GM23338 (cell line): ENCODE measurements around the gene TXNDC2. TPM values are rescaled to one million over a fixed set of nuclear protein-coding genes. Genes with fewer than 3 reads are reported as not detected.

Source experiments
- CREB1 ChIP-seq: fragments of 250-450 bp; sonication (Bioruptor Pico); IDR thresholded peaks from 2 replicates; pipeline ENCODE4 v1.5.0; 2020; ENCODE audit warnings: low read depth, mild to moderate bottlenecking, moderate library complexity
- EZH2 ChIP-seq: fragments of 200-600 bp; sonication (generic); IDR thresholded peaks from one replicate; pipeline ENCODE4 v1.8.0; 2017; ENCODE audit warnings: antibody characterized with exemption, mild to moderate bottlenecking, low read depth; ENCODE audit not compliant: unreplicated experiment
- EZH2phosphoT487 ChIP-seq: fragments of 200-600 bp; sonication (generic); IDR thresholded peaks from one replicate; pipeline ENCODE4 v1.8.1; 2018; ENCODE audit warnings: antibody characterized with exemption; ENCODE audit not compliant: unreplicated experiment
- NANOG ChIP-seq: IDR thresholded peaks from 2 replicates; pipeline ENCODE4 v1.6.1; 2016; ENCODE audit warnings: antibody characterized with exemption, borderline replicate concordance
- POLR2AphosphoS5 ChIP-seq: IDR thresholded peaks from 2 replicates; pipeline ENCODE4 v1.6.1; 2016; ENCODE audit warnings: antibody characterized with exemption, low read depth
- REST ChIP-seq: IDR thresholded peaks from one replicate; pipeline ENCODE4 v1.6.1; 2018; ENCODE audit warnings: antibody characterized with exemption; ENCODE audit not compliant: unreplicated experiment
- STAT1 ChIP-seq: IDR thresholded peaks from one replicate; pipeline ENCODE4 v1.6.1; 2016; ENCODE audit warnings: antibody characterized with exemption; ENCODE audit not compliant: unreplicated experiment
- ZNF114 ChIP-seq: fragments of 250-450 bp; sonication (Bioruptor Pico); IDR thresholded peaks from 2 replicates; pipeline ENCODE4 v1.5.0; 2020; ENCODE audit warnings: mild to moderate bottlenecking, moderate library complexity
- ZNF462 ChIP-seq: fragments of 250-450 bp; sonication (Bioruptor Pico); IDR thresholded peaks from 2 replicates; pipeline ENCODE4 v1.5.0; 2020; ENCODE audit warnings: mild to moderate bottlenecking, moderate library complexity
- polyA plus RNA-seq: library from polyadenylated mRNA; unstranded; fragments of >200 nt; fragmentation: Nextera tagmentation; extraction: Ambion mirVana; gene quantifications from 2 replicates; pipeline ENCODE4 v1.2.1, GENCODE V29; 2016
- total RNA-seq: library from RNA; depleted of rRNA; stranded (reverse); fragments of >200 nt; shearing (Covaris generic); gene quantifications from 2 replicates; pipeline ENCODE4 v1.2.3, GENCODE V29; 2014

Gene TXNDC2
- total and polyA plus RNA-seq, 2 experiments from 2014 or later = 0.16 TPM; not detected in 1

- TF ChIP-seq ZNF462 (CRISPR knock-in tag) = no peak
- TF ChIP-seq STAT1 = no peak
- no peak for TF ChIP-seq REST
- no peak for TF ChIP-seq CREB1 (CRISPR knock-in tag)
- TF ChIP-seq ZNF114 (CRISPR knock-in tag) = no peak
- no peak for TF ChIP-seq POLR2AphosphoS5
- no peak for TF ChIP-seq NANOG
- TF ChIP-seq EZH2 = no peak
- TF ChIP-seq EZH2phosphoT487 = no peak
Measured at GRCh38 chr18:9839211-9839610, 46.6 kb upstream of the TXNDC2 start (continued).
